Globus pallidus (tissue), 1 donor: Measurements from ENCODE around the gene RASAL1.
"Not testable (repeated sequence)": the region's sequence is repeated elsewhere in the genome, so short reads cannot be mapped to it uniquely, and the experiment has no call there.

Experiments
- DNase-seq: peaks from one replicate; pipeline ENCODE4 v3.0.0-alpha.2; 2015; ENCODE audit warnings: low spot score

RASAL1 gene

GRCh38 chr12:113118142-113118541, 17.4 kb downstream of the RASAL1 start:
- no peak for DNase-seq

DNA sequence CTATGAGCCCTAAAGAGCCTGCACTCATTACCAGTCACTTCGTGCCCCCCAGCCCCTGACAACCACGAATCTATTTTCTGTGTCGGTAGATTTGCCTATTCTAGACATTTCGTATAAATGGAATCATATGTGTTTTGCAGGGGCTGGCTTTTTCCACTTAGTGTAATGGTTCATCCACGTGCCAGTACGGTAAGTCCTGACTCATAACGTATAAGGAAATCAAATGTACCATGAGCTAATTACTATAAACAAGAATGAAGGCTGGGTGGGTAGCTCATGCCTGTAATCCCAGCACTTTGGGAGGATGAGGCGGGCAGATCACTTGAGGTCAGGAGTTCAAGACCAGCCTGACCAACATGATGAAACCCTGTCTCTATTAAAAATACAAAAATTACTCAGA, 17.9 kb downstream of the RASAL1 start:
- not testable (repeated sequence) for DNase-seq

GRCh38 chr12:113116875-113117274, 18.7 kb downstream of the RASAL1 start:
- DNase-seq, result no peak

GRCh38 chr12:113115455-113116126, 20.0 kb downstream of the RASAL1 start:
- no peak for DNase-seq

GRCh38 chr12:113114447-113115178, 20.9 kb downstream of the RASAL1 start:
- no peak for DNase-seq

- DNase-seq, result no peak
These were observed 22.2 kb downstream of the RASAL1 start for GRCh38 chr12:113113397-113113796.

GRCh38 chr12:113112043-113112899, 23.3 kb downstream of the RASAL1 start:
- DNase-seq, result no peak

- no peak for DNase-seq
These were observed 24.3 kb downstream of the RASAL1 start for GRCh38 chr12:113111247-113111646.

GRCh38 chr12:113109872-113110599, 25.5 kb downstream of the RASAL1 start:
- no peak for DNase-seq

- DNase-seq, result no peak
These were observed 26.2 kb downstream of the RASAL1 start for GRCh38 chr12:113109360-113109759.

GRCh38 chr12:113108308-113108707, 27.3 kb downstream of the RASAL1 start:
- DNase-seq, result no peak

DNA sequence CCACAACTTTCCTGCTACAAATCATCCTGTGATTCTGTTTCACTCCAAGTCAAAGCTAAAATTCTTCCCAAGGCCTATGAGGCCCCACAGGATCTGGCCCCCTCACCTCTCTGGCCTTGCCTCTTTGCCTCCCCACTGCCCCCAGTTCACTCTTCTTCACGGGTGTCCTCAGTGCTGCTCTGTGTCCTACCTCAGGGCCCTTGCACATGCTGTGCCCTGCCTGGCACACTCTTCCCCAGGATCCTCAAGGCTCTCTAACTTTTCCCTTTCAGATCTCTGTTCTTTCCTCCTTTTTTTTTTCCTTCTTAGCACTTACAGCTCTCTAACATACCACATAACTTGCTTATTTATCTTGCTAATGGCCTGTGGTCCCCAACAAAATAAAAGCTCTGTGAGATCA, 29.2 kb downstream of the RASAL1 start:
- DNase-seq, result no peak

DNA sequence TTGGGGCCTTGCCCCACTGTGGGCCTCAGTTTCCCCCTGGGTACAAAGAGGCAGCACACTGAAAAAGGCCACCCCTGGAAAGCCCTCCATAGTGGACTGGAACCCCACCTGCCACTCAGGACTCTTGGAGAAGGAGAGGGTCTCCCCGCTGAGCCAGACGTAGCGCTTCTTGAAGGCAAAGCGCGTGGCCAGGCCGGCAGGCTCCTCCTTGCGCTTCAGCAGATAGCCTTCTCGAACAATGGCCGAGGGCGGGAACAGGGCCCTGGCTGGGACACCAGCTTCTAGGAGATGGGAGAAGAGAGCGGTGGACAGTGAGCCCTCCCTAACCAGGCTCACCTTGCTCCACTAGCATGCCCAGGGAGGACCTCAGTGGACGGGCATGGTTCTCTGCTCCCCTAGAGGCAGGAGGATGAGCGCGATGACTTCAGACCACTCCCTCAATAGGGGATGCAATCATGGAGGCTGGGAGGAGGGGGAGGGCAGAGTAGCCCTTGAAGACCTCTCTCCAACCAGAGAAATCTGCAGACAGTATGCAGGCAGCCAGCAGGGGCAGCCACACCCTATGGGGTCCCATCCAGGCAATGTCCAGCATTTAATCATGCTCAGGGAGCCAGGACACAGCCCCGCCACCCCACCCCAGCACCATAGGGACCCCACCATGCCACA, 29.8 kb downstream of the RASAL1 start:
- DNase-seq, result no peak

GRCh38 chr12:113104953-113105510, 30.5 kb downstream of the RASAL1 start:
- no peak for DNase-seq

DNA sequence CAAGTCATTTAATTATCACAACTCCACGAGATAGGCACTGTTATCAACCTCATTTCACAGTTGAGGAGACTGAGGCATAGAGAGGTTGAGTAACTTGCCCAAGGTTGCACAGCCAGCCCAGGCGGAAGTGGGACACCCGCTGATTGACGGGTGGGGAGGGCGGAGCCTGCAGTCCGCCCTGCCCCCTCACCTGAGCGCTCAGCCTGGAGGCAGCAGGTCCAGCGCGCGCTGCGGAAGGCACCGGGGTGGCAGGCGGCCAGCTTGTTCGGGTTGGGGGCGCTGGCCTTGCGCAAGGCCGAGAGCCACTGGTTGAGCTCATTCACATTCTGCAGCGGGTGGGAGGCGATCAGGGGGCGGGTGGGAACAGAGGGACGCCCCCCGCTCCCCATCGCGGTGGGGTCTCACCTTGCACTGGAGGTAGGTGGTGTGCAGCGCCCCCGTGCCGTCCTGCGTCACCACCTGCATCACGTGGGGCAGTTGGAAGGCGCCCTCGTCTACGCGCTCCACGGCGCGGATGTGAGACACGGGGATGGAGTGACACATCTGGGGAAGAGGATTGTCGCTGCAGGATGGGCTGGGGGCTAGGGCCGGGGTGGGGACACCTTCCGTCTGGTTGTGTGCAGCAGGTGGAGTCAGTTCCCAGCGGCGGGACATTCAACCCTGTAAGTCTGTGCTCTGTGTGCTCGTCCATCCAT, 31.7 kb downstream of the RASAL1 start:
- no peak for DNase-seq

DNA sequence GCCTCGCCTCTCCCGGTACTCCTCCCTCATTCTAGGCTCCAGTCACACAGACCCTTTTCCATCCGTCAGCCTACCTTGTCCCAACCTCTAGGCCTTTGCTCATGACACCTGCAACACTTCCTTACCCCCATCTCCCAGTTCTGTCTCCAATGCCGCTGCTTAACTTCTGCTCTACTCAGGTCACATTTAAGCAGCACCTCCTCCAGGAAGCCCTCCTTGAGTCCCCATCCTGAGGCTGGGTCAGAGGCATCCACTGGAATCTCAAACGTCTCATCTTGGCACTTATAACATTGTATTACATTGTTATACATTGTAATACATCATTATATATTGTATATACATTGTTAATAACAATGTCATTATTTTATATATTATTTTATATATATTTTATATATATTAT, 32.8 kb downstream of the RASAL1 start:
- no peak for DNase-seq

GRCh38 chr12:113101751-113102150, 33.8 kb downstream of the RASAL1 start:
- no peak for DNase-seq

DNA sequence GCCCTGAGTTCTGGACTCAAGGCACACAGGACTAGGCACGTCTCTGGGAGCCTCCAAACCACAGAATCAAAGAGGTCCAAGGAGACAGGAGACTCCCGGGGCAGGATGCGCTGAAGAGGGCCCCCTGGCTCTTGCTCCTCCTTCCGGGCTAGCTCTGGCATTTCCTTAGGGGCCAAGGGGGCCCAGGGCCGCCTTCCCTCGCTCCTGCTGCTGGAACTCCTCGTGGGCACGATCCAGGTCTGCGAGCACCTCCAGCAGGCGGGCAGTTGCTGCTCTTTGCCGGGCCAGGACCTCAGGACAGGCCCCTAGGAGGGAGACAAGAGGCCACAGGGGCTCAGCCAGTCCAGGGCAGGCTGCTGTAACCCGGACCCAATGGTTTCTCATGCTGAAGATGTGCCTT, 35.8 kb downstream of the RASAL1 start:
- DNase-seq, result no peak

DNA sequence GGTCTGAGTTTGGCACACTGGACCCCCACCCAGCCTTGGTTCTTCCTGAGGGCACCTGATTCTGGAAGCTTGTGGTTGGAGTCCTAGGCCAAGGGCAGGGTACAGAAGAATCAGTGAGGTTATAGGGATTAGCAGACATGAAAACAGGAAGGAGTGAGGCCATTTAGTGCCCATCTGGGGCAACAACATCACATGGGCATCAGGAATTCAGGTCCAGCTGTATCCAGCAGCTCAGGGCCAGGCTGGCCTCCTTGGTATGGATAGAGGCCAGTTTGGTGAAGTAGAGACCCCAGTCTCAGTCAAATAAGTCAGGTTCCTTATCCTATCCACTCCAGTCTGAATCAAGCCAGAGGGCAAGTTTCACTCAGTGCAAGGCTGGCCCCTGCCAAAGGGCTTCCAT, 36.2 kb downstream of the RASAL1 start:
- no peak for DNase-seq

- peak; percentile 77 for DNase-seq
These were observed 37.0 kb downstream of the RASAL1 start for GRCh38 chr12:113098441-113099028.
